HG03097 (cell line): ENCODE data around the gene DHODH.

Experiments used
- ATAC-seq: cut with Tn5 transposase; IDR thresholded peaks from one replicate; pipeline ENCODE4 v1.9.1; 2021; ENCODE audit not compliant: unreplicated experiment, low FRiP score

Gene DHODH

GRCh38 chr16:72013389-72013788 lies 4.8 kb downstream of the DHODH start:
- no peak for ATAC-seq

GRCh38 chr16:72013888-72014581 lies 5.5 kb downstream of the DHODH start:
- no peak for ATAC-seq

- no peak for ATAC-seq
Observed at GRCh38 chr16:72014675-72015074, 6.1 kb downstream of the DHODH start.

- ATAC-seq = no peak
Observed at GRCh38 chr16:72015124-72015523, 6.6 kb downstream of the DHODH start.

- ATAC-seq = no peak
Observed at GRCh38 chr16:72018470-72018869, 9.9 kb downstream of the DHODH start.

GRCh38 chr16:72021043-72021442 lies 12.5 kb downstream of the DHODH start:
- ATAC-seq = no peak

GRCh38 chr16:72022127-72022526 lies 13.6 kb downstream of the DHODH start:
- no peak for ATAC-seq

- no peak for ATAC-seq
Observed at GRCh38 chr16:72023962-72024361, 15.4 kb downstream of the DHODH start.

- no peak for ATAC-seq
Observed at GRCh38 chr16:72024862-72025382, 16.4 kb downstream of the DHODH start.

- no peak for ATAC-seq
Observed at GRCh38 chr16:72025404-72026114, 17.0 kb downstream of the DHODH start.

GRCh38 chr16:72027669-72028378 lies 19.3 kb downstream of the DHODH start:
- ATAC-seq = no peak

GRCh38 chr16:72029567-72030271 lies 21.2 kb downstream of the DHODH start:
- no peak for ATAC-seq

GRCh38 chr16:72033437-72033836 lies 24.9 kb downstream of the DHODH start:
- no peak for ATAC-seq

GRCh38 chr16:72036098-72036497 lies 27.6 kb downstream of the DHODH start:
- ATAC-seq = no peak

GRCh38 chr16:72042157-72042660 lies 33.7 kb downstream of the DHODH start:
- ATAC-seq = no peak

- ATAC-seq = no peak
Observed at GRCh38 chr16:72043058-72043457, 34.5 kb downstream of the DHODH start.

- ATAC-seq = no peak
Observed at GRCh38 chr16:72043539-72043938, 35.0 kb downstream of the DHODH start.

GRCh38 chr16:72044296-72044695 lies 35.8 kb downstream of the DHODH start:
- no peak for ATAC-seq

GRCh38 chr16:72044825-72045359 lies 36.3 kb downstream of the DHODH start:
- no peak for ATAC-seq

- no peak for ATAC-seq
Observed at GRCh38 chr16:72049110-72049509, 40.6 kb downstream of the DHODH start.
